CD14-positive monocyte (primary cell): ENCODE measurements around the gene CDK19. TPM values are rescaled to one million over a fixed set of nuclear protein-coding genes. Genes with fewer than 3 reads are reported as not detected.

Experiments
- DNase-seq, 3 donors: peaks; one replicate each; pipeline ENCODE4 v3.0.0-alpha.2; 2011 to 2022
- H2AFZ ChIP-seq: 2 replicates; pipeline ENCODE4 v1.6.0; 2012; ENCODE audit warnings: mild to moderate bottlenecking, low read depth, low read length, inconsistent platforms; ENCODE audit not compliant: insufficient read depth, poor library complexity, severe bottlenecking
- H3K27ac ChIP-seq, 2 donors: 1 replicate in 1 of 2; 2 replicates in 1 of 2; pipeline ENCODE4 v1.5.1; 2012 to 2013; ENCODE audit warnings: low read length in 2 of 2, control low read depth in 1 of 2, inconsistent platforms in 1 of 2, low read depth in 1 of 2, mild to moderate bottlenecking in 1 of 2
- H3K27me3 ChIP-seq, 2 donors: one replicate each; pipeline versions ENCODE4 v1.6.0 to v1.6.1; 2011 to 2013; ENCODE audit warnings: low read length in 2 of 2; ENCODE audit not compliant: control insufficient read depth in 2 of 2, insufficient read depth in 2 of 2
- H3K36me3 ChIP-seq, 2 donors: replicated peaks in 1 of 2; 1 replicate in 1 of 2; 2 replicates in 1 of 2; pipeline versions ENCODE4 v1.5.1 to v1.6.1; 2012 to 2013; ENCODE audit warnings: low read length in 2 of 2, control low read depth in 1 of 2, inconsistent platforms in 1 of 2, mild to moderate bottlenecking in 1 of 2; ENCODE audit not compliant: insufficient read depth in 2 of 2, control insufficient read depth in 1 of 2
- H3K4me1 ChIP-seq, 2 donors: 1 replicate in 1 of 2; 2 replicates in 1 of 2; pipeline versions ENCODE4 v1.5.1 to v1.6.1; 2012 to 2013; ENCODE audit warnings: low read length in 2 of 2, control low read depth in 1 of 2, inconsistent platforms in 1 of 2, mild to moderate bottlenecking in 1 of 2, moderate library complexity in 1 of 2; ENCODE audit not compliant: insufficient read depth in 2 of 2, control insufficient read depth in 1 of 2
- H3K4me2 ChIP-seq: replicated peaks from 2 replicates; pipeline ENCODE3; 2012; ENCODE audit warnings: low read length, moderate library complexity, mild to moderate bottlenecking; ENCODE audit not compliant: poor library complexity, severe bottlenecking; ENCODE audit errors: extremely low read depth
- H3K4me3 ChIP-seq, 3 experiments: fragments of 200-600 bp in 1 of 3; sonication (generic) in 1 of 3; replicated peaks in 1 of 3; 1 replicate in 2 of 3; 2 replicates in 1 of 3; pipeline ENCODE4 v1.5.1; 2011 to 2013; ENCODE audit warnings: low read length in 3 of 3, mild to moderate bottlenecking in 3 of 3, control low read depth in 2 of 3, low read depth in 2 of 3, inconsistent platforms in 1 of 3, moderate library complexity in 1 of 3
- H3K79me2 ChIP-seq: 2 replicates; pipeline ENCODE4 v1.6.0; 2012; ENCODE audit warnings: mild to moderate bottlenecking, control low read depth, inconsistent platforms, low read length, moderate library complexity; ENCODE audit not compliant: insufficient read depth
- H3K9ac ChIP-seq: 2 replicates; pipeline ENCODE4 v1.6.0; 2017; ENCODE audit warnings: low read length, mild to moderate bottlenecking; ENCODE audit not compliant: insufficient read depth, poor library complexity, severe bottlenecking
- H3K9me3 ChIP-seq, 2 donors: replicated peaks in 1 of 2; 1 replicate in 1 of 2; 2 replicates in 1 of 2; pipeline versions ENCODE4 v1.5.1 to v1.6.1; 2012 to 2013; ENCODE audit warnings: low read length in 2 of 2, control low read depth in 1 of 2; ENCODE audit not compliant: control insufficient read depth in 1 of 2, insufficient read depth in 1 of 2
- H4K20me1 ChIP-seq: 2 replicates; pipeline ENCODE4 v1.6.0; 2012; ENCODE audit warnings: mild to moderate bottlenecking, low read length, control low read depth, moderate library complexity; ENCODE audit not compliant: insufficient read depth
- H3K27ac Mint-ChIP-seq, 7 donors: one replicate each; pipeline ENCODE4 v1.8.0; 2020; ENCODE audit warnings: mild to moderate bottlenecking in 7 of 7, mixed read lengths in 7 of 7, moderate library complexity in 6 of 7, inconsistent platforms in 2 of 7
- H3K27me3 Mint-ChIP-seq, 3 donors: one replicate each; pipeline ENCODE4 v1.8.0; 2021 to 2022; ENCODE audit warnings: low read depth in 3 of 3, mild to moderate bottlenecking in 3 of 3, mixed read lengths in 3 of 3, moderate library complexity in 3 of 3, inconsistent platforms in 1 of 3
- H3K36me3 Mint-ChIP-seq, 2 donors: one replicate each; pipeline ENCODE4 v1.8.0; 2020; ENCODE audit warnings: mixed read lengths in 2 of 2, inconsistent platforms in 1 of 2, mild to moderate bottlenecking in 1 of 2
- H3K4me1 Mint-ChIP-seq: one replicate; pipeline ENCODE4 v1.8.0; 2020; ENCODE audit warnings: mild to moderate bottlenecking, mixed read lengths
- H3K4me3 Mint-ChIP-seq, 2 donors: one replicate each; pipeline ENCODE4 v1.8.0; 2020; ENCODE audit warnings: mild to moderate bottlenecking in 2 of 2, mixed read lengths in 2 of 2, moderate library complexity in 1 of 2
- H3K9me3 Mint-ChIP-seq, 7 donors: one replicate each; pipeline ENCODE4 v1.8.0; 2020 to 2022; ENCODE audit warnings: mixed read lengths in 7 of 7, mild to moderate bottlenecking in 6 of 7, moderate library complexity in 6 of 7, inconsistent platforms in 2 of 7
- CTCF ChIP-seq: fragments of 200-600 bp; IDR thresholded peaks from one replicate; pipeline ENCODE4 v1.8.0; 2022; ENCODE audit warnings: antibody characterized with exemption, mild to moderate bottlenecking
- WGBS: methylation state at CpG from one replicate; pipeline ENCODE4 v1.1.5; 2013; ENCODE audit warnings: missing lambda C conversion rate; ENCODE audit not compliant: insufficient coverage; 5-methylcytosine and 5-hydroxymethylcytosine counted together
- intact Hi-C, 2 donors: fragments of 100-400 bp; cut with micrococcal nuclease; formaldehyde crosslinking; loops; one replicate each; pipeline versions ENCODE4 v1.15.0 to v1.15.1; 2023
- polyA plus RNA-seq, 3 donors: library from polyadenylated mRNA; depleted of rRNA in 1 of 3; unstranded in 2 of 3; stranded (reverse) in 1 of 3; fragments of 300-500 nt in 2 of 3; fragments of >200 nt in 1 of 3; fragmentation: Illumina TruSeq in 2 of 3; gene quantifications; 1 replicate in 2 of 3; 2 replicates in 1 of 3; pipeline ENCODE4 v1.2.3, GENCODE V29; 2012 to 2021

CDK19 gene
- polyA plus RNA-seq, 3 donors, result 2.7 to 12.0 (median 3.9) TPM

- H3K4me3 ChIP-seq, result no peak overlapping the region
- peaks cover 0 to 2% (median 0%) of the 10 kb centered on the region in 7 donors for H3K9me3 Mint-ChIP-seq
Measured at GRCh38 chr6:110858016-110858415, 42.7 kb upstream of the CDK19 start.

GRCh38 chr6:110856296-110856695 lies 41.0 kb upstream of the CDK19 start:
- Histone ChIP-seq H3K79me2 (peaks cover 3% of the 10 kb centered on the region), H4K20me1 (no peaks in the 10 kb centered on the region), H3K27ac (no peak overlapping the region), H3K9ac (no peak overlapping the region), H3K4me2 (no peak overlapping the region), H3K27me3 (no peaks in the 10 kb centered on the region), H3K4me1 (peaks cover 26 to 48% of the 10 kb centered on the region in 2 donors), H3K36me3 (no peaks in the 10 kb centered on the region), H3K9me3 (no peaks in the 10 kb centered on the region), H3K4me3 (no peak overlapping the region), H2AFZ (no peak overlapping the region)
- peaks cover 38% of the 10 kb centered on the region for H3K4me1 Mint-ChIP-seq
- H3K27me3 Mint-ChIP-seq, result no peaks in the 10 kb centered on the region
- H3K27ac Mint-ChIP-seq, result peak overlapping the region in 3 of 7 donors; percentile 12 to 66 (median 40)
- H3K4me3 Mint-ChIP-seq, result no peak overlapping the region
- 100% methylated on average over 1 of the region's 3 CpGs for WGBS
- intact Hi-C loops, result no loop called here
- H3K9me3 Mint-ChIP-seq, result peaks cover 0 to 2% (median 0%) of the 10 kb centered on the region in 7 donors
- no peak for TF ChIP-seq CTCF
- DNase-seq, result peak in 1 of 3 donors; percentile 17
- H3K36me3 Mint-ChIP-seq, result peaks cover 2 to 6% of the 10 kb centered on the region in 2 donors

More at GRCh38 chr6:110858016-110858415, 42.7 kb upstream of the CDK19 start:
- H3K4me2 ChIP-seq, result no peak overlapping the region
- no peaks in the 10 kb centered on the region for H4K20me1 ChIP-seq
- no peak overlapping the region for H3K27ac ChIP-seq
- H3K36me3 ChIP-seq, result no peaks in the 10 kb centered on the region
- Mint-ChIP-seq H3K36me3 (peaks cover 2 to 6% of the 10 kb centered on the region in 2 donors), H3K4me1 (peaks cover 32% of the 10 kb centered on the region), H3K4me3 (no peak overlapping the region), H3K27me3 (peaks cover 0 to under 1% (median 0%) of the 10 kb centered on the region in 3 donors), H3K27ac (peak overlapping the region in 2 of 7 donors; percentile 2 to 21)
- H3K4me1 ChIP-seq, result peaks cover 24 to 41% of the 10 kb centered on the region in 2 donors
- WGBS, result 97% methylated on average over 21 of the region's 21 CpGs
- no peaks in the 10 kb centered on the region for H3K27me3 ChIP-seq
- no peak overlapping the region for H3K9ac ChIP-seq
- H2AFZ ChIP-seq, result no peak overlapping the region
- no peak for TF ChIP-seq CTCF
- H3K9me3 ChIP-seq, result no peaks in the 10 kb centered on the region
- intact Hi-C loops, result no loop called here
- no peak for DNase-seq
- H3K79me2 ChIP-seq, result peaks cover 3% of the 10 kb centered on the region
